Measurements from ENCODE around the gene ZNF70. TPM values are rescaled to one million over a fixed set of nuclear protein-coding genes. Genes with fewer than 3 reads are reported as not detected.

The ZNF70 gene
- total and polyA plus RNA-seq, 2 of the 13 experiments (the other 11 are each of a cell fraction or from before 2014, with no cell fraction given), result 0.62 to 3.6 TPM

DNA sequence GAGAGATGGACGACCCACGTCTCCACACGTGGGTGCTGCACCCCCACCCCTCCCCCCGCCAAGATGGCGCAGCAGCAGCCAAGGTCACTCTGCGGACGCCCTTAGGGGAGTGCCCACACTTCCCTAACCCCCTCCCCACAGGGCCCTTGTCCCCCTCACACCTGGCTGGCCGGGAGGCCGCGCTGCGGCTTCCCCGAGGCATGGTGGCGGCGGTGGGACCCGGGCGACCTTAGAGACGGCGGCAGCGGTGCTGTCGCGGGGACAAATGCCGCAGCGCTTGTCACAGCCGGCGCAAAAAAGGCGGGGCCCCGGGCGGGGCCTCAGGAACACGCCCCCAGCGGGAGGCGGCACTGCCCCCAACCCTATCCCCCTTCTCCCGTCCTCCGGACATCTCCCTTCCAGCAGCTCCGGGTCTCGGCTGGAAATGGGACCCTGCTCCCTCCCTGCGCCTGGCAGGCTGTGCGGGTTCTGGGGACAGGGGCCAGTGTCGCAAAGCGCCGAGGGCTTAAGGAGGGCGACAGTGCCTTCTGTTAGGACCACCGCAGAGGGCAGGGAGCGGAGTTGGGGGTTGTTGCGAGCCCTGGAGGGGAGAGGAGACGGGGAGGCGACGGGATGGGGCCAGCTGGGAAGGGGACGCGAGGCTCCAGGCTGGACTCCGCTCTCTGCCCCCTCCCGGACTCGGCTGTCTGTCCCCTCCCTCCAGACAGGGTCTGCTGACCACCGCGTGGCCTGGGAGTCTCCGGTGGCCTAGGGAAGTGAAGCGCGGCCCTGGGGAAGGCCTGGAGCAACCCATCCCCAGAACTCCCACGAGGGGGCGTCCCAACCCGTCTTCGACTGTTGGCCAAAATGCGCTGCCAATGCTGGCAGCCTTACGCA lies 17.0 kb upstream of the ZNF70 start, which contains the start of gene CHCHD10 (continued):
- peak; percentile 43; the same call in 1 of the 2 replicates for TF ChIP-seq MED1 (CRISPR knock-in tag; IDR thresholded peaks at IDR 0.05)
- TF ChIP-seq, protein P1, sequence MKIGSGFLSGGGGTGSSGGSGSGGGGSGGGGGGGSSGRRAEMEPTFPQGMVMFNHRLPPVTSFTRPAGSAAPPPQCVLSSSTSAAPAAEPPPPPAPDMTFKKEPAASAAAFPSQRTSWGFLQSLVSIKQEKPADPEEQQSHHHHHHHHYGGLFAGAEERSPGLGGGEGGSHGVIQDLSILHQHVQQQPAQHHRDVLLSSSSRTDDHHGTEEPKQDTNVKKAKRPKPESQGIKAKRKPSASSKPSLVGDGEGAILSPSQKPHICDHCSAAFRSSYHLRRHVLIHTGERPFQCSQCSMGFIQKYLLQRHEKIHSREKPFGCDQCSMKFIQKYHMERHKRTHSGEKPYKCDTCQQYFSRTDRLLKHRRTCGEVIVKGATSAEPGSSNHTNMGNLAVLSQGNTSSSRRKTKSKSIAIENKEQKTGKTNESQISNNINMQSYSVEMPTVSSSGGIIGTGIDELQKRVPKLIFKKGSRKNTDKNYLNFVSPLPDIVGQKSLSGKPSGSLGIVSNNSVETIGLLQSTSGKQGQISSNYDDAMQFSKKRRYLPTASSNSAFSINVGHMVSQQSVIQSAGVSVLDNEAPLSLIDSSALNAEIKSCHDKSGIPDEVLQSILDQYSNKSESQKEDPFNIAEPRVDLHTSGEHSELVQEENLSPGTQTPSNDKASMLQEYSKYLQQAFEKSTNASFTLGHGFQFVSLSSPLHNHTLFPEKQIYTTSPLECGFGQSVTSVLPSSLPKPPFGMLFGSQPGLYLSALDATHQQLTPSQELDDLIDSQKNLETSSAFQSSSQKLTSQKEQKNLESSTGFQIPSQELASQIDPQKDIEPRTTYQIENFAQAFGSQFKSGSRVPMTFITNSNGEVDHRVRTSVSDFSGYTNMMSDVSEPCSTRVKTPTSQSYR (CRISPR knock-in tag; IDR thresholded peaks at IDR 0.05; ENCODE audit: borderline replicate concordance), result peak; percentile 81
- TF ChIP-seq ZNF484 (CRISPR knock-in tag; IDR thresholded peaks at IDR 0.05; ENCODE audit: borderline replicate concordance, low read depth), result no peak
- no peak for TF ChIP-seq ZNF660 (CRISPR knock-in tag; IDR thresholded peaks at IDR 0.05; ENCODE audit: borderline replicate concordance, low read depth)
- TF ChIP-seq NFIC (IDR thresholded peaks at IDR 0.05; ENCODE audit: low read length), result no peak
- TF ChIP-seq KDM5A (IDR thresholded peaks at IDR 0.05; ENCODE audit: borderline replicate concordance, low read length), result no peak; the same call in 1 of the 2 replicates
- TF ChIP-seq, protein P2, sequence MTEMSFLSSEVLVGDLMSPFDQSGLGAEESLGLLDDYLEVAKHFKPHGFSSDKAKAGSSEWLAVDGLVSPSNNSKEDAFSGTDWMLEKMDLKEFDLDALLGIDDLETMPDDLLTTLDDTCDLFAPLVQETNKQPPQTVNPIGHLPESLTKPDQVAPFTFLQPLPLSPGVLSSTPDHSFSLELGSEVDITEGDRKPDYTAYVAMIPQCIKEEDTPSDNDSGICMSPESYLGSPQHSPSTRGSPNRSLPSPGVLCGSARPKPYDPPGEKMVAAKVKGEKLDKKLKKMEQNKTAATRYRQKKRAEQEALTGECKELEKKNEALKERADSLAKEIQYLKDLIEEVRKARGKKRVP (CRISPR knock-in tag; IDR thresholded peaks at IDR 0.05), result no peak; a peak in 1 of 4 replicates
- TF ChIP-seq BHLHE40 (IDR thresholded peaks at IDR 0.05; ENCODE audit: low read length), result 0 out of 2 replicates have a peak, but pooled peaks have one; percentile 13
- TF ChIP-seq STAT5B (CRISPR knock-in tag; IDR thresholded peaks at IDR 0.05), result no peak; the same call in 1 of the 2 replicates
- no peak; the same call in 1 of the 2 replicates for TF ChIP-seq KLF6 (CRISPR knock-in tag; IDR thresholded peaks at IDR 0.05)
- TF ChIP-seq, protein P3, sequence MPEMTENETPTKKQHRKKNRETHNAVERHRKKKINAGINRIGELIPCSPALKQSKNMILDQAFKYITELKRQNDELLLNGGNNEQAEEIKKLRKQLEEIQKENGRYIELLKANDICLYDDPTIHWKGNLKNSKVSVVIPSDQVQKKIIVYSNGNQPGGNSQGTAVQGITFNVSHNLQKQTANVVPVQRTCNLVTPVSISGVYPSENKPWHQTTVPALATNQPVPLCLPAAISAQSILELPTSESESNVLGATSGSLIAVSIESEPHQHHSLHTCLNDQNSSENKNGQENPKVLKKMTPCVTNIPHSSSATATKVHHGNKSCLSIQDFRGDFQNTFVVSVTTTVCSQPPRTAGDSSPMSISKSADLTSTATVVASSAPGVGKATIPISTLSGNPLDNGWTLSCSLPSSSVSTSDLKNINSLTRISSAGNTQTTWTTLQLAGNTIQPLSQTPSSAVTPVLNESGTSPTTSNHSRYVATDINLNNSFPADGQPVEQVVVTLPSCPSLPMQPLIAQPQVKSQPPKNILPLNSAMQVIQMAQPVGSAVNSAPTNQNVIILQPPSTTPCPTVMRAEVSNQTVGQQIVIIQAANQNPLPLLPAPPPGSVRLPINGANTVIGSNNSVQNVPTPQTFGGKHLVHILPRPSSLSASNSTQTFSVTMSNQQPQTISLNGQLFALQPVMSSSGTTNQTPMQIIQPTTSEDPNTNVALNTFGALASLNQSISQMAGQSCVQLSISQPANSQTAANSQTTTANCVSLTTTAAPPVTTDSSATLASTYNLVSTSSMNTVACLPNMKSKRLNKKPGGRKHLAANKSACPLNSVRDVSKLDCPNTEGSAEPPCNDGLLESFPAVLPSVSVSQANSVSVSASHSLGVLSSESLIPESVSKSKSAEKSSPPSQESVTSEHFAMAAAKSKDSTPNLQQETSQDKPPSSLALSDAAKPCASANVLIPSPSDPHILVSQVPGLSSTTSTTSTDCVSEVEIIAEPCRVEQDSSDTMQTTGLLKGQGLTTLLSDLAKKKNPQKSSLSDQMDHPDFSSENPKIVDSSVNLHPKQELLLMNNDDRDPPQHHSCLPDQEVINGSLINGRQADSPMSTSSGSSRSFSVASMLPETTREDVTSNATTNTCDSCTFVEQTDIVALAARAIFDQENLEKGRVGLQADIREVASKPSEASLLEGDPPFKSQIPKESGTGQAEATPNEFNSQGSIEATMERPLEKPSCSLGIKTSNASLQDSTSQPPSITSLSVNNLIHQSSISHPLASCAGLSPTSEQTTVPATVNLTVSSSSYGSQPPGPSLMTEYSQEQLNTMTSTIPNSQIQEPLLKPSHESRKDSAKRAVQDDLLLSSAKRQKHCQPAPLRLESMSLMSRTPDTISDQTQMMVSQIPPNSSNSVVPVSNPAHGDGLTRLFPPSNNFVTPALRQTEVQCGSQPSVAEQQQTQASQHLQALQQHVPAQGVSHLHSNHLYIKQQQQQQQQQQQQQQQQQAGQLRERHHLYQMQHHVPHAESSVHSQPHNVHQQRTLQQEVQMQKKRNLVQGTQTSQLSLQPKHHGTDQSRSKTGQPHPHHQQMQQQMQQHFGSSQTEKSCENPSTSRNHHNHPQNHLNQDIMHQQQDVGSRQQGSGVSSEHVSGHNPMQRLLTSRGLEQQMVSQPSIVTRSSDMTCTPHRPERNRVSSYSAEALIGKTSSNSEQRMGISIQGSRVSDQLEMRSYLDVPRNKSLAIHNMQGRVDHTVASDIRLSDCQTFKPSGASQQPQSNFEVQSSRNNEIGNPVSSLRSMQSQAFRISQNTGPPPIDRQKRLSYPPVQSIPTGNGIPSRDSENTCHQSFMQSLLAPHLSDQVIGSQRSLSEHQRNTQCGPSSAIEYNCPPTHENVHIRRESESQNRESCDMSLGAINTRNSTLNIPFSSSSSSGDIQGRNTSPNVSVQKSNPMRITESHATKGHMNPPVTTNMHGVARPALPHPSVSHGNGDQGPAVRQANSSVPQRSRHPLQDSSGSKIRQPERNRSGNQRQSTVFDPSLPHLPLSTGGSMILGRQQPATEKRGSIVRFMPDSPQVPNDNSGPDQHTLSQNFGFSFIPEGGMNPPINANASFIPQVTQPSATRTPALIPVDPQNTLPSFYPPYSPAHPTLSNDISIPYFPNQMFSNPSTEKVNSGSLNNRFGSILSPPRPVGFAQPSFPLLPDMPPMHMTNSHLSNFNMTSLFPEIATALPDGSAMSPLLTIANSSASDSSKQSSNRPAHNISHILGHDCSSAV (CRISPR knock-in tag; IDR thresholded peaks at IDR 0.05; ENCODE audit: borderline replicate concordance), result peak; percentile 83; the same call in 1 of the 2 replicates
- peak; percentile 59 for TF ChIP-seq ZSCAN21 (CRISPR knock-in tag; IDR thresholded peaks at IDR 0.05; ENCODE audit: borderline replicate concordance)
- TF ChIP-seq SNAPC2 (CRISPR knock-in tag; IDR thresholded peaks at IDR 0.05), result no peak; the same call in 1 of the 2 replicates
- TF ChIP-seq FOXJ3 (CRISPR knock-in tag; IDR thresholded peaks at IDR 0.05; ENCODE audit: borderline replicate concordance), result no peak
- TF ChIP-seq PTBP1 (IDR thresholded peaks at IDR 0.05; ENCODE audit: low read depth, low read length, poor library complexity, severe bottlenecking), result no peak
- no peak for TF ChIP-seq SIN3B (IDR thresholded peaks at IDR 0.05; ENCODE audit: low read length)
